Panc1 (cell line): ENCODE measurements around the gene PCBP2. TPM values are rescaled to one million over a fixed set of nuclear protein-coding genes. Genes with fewer than 3 reads are reported as not detected.

ENCODE experiments used
- ATAC-seq: fragments of 200-7000 bp; cut with Tn5 transposase; 2 replicates; pipeline ENCODE4 v1.9.1; 2020; ENCODE audit warnings: mild to moderate bottlenecking, moderate library complexity
- BruUV-seq: library from RNA; stranded (reverse); fragments of 400-500 nt; replicated peaks from 2 replicates; lab custom pipeline; 2021; lab: Mats Ljungman, UMichigan
- CTCF ChIA-PET: fragments of 300-600 bp; sonication (Branson Sonifier 250); formaldehyde crosslinking; loops from one replicate; lab custom pipeline; 2022; ENCODE audit warnings: antibody characterized with exemption; lab: Charles Lee
- POLR2A ChIA-PET: fragments of 300-600 bp; sonication (Branson Sonifier 250); formaldehyde crosslinking; loops from one replicate; lab custom pipeline; 2022; ENCODE audit warnings: antibody characterized with exemption; lab: Charles Lee
- DNase-seq: peaks from one replicate; pipeline ENCODE4 v3.0.0-alpha.2; 2010; ENCODE audit warnings: low read depth, low spot score
- H3K27ac ChIP-seq: 2 replicates; pipeline ENCODE4 v1.5.1; 2011; ENCODE audit warnings: mild to moderate bottlenecking, low read length, inconsistent platforms
- H3K27me3 ChIP-seq: fragments of 200-500 bp; sonication (Bioruptor generic); 2 replicates; pipeline ENCODE4 v1.6.0; 2014; ENCODE audit warnings: low read length, inconsistent platforms; ENCODE audit not compliant: control insufficient read depth, insufficient read depth
- H3K36me3 ChIP-seq: fragments of 200-500 bp; sonication (Bioruptor generic); 2 replicates; pipeline ENCODE4 v1.5.1; 2014; ENCODE audit warnings: inconsistent platforms, mild to moderate bottlenecking, low read length, moderate library complexity; ENCODE audit not compliant: control insufficient read depth, insufficient read depth
- H3K4me1 ChIP-seq: 2 replicates; pipeline ENCODE4 v1.5.1; 2011; ENCODE audit warnings: inconsistent platforms, mild to moderate bottlenecking, low read length, moderate library complexity; ENCODE audit not compliant: control insufficient read depth, insufficient read depth
- H3K4me3 ChIP-seq, 2 experiments: 2 replicates each; pipeline ENCODE4 v1.5.1; 2011 to 2012; ENCODE audit warnings: low read depth in 2 of 2, low read length in 2 of 2, mild to moderate bottlenecking in 2 of 2, inconsistent platforms in 1 of 2, moderate library complexity in 1 of 2
- H3K9me3 ChIP-seq: fragments of 200-500 bp; sonication (Bioruptor generic); 2 replicates; pipeline ENCODE4 v1.5.1; 2014; ENCODE audit warnings: low read depth, mild to moderate bottlenecking, inconsistent platforms, low read length, moderate library complexity; ENCODE audit not compliant: control insufficient read depth, insufficient read depth
- POLR2AphosphoS5 ChIP-seq: IDR thresholded peaks from 2 replicates; pipeline ENCODE4 v1.6.1; 2012; ENCODE audit warnings: mild to moderate bottlenecking, low read depth, low read length, moderate library complexity
- SIN3A ChIP-seq: IDR thresholded peaks from 2 replicates; pipeline ENCODE4 v1.6.1; 2012; ENCODE audit warnings: low read depth, mild to moderate bottlenecking, low read length, moderate library complexity, borderline replicate concordance; ENCODE audit not compliant: insufficient read depth
- TCF7L2 ChIP-seq: IDR thresholded peaks from 2 replicates; pipeline ENCODE4 v1.6.1; 2011; ENCODE audit warnings: mild to moderate bottlenecking, low read depth, low read length, inconsistent platforms
- in situ Hi-C: cut with HindIII; loops from 2 replicates; pipeline ENCODE4 v1.10.0; 2016; ENCODE audit warnings: low sequenced_read_pairs, low pct_unique_long_range_greater_than_20kb
- intact Hi-C: fragments of 100-400 bp; cut with micrococcal nuclease; formaldehyde crosslinking; loops from one replicate; pipeline ENCODE4 v1.10.0; 2022; ENCODE audit not compliant: unreplicated experiment
- total RNA-seq: library from RNA; stranded (reverse); gene quantifications from one replicate; pipeline ENCODE4 v1.2.1, GENCODE V29; 2021; ENCODE audit not compliant: unreplicated experiment
- TF ChIP-seq, protein P1 (sequence below): fragments of 450-650 bp; IDR thresholded peaks from 2 replicates; pipeline ENCODE4 v1.5.1; 2017; ENCODE audit warnings: mild to moderate bottlenecking
- TF ChIP-seq, protein P2 (sequence below), 2 experiments: IDR thresholded peaks; 2 replicates each; pipeline ENCODE4 v1.6.1; 2011 to 2012; ENCODE audit warnings: low read depth in 2 of 2, control low read depth in 1 of 2, low read length in 1 of 2, mild to moderate bottlenecking in 1 of 2, moderate library complexity in 1 of 2; ENCODE audit not compliant: insufficient read depth in 1 of 2

The PCBP2 gene
- total RNA-seq, 1 experiment from 2014 or later, result 836 TPM

DNA sequence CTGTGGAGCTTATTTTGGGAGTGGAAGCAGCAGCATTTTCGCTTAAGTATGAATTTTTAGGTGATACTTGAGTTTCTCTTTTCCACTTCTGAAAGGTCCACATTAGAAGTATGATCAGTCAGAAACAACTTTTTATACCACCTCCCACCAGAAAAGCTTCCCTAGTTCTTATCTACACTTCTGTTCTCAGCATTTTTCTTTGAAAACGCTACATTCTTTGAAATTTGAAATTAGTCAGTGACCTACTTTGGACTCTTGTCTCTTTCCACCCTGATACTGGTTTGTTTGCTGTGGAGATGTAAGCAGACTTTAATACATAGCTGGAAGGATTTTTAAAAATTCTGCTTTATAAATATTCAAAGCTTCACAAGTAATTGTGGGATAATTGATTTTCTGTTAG lies 22.2 kb downstream of the PCBP2 start:
- intact Hi-C loops (no loop called here), in situ Hi-C loops (no loop called here)
- no TSS peak for BruUV-seq
- DNase-seq, result no peak
- H3K4me1 ChIP-seq, result peaks cover 9% of the 10 kb centered on the region; the same call in 1 of the 2 replicates
- ATAC-seq, result no peak
- H3K9me3 ChIP-seq, result no peaks in the 10 kb centered on the region
- POLR2A ChIA-PET, result no interaction called here
- H3K4me3 ChIP-seq, result no peak overlapping the region
- TF ChIP-seq, protein P1, sequence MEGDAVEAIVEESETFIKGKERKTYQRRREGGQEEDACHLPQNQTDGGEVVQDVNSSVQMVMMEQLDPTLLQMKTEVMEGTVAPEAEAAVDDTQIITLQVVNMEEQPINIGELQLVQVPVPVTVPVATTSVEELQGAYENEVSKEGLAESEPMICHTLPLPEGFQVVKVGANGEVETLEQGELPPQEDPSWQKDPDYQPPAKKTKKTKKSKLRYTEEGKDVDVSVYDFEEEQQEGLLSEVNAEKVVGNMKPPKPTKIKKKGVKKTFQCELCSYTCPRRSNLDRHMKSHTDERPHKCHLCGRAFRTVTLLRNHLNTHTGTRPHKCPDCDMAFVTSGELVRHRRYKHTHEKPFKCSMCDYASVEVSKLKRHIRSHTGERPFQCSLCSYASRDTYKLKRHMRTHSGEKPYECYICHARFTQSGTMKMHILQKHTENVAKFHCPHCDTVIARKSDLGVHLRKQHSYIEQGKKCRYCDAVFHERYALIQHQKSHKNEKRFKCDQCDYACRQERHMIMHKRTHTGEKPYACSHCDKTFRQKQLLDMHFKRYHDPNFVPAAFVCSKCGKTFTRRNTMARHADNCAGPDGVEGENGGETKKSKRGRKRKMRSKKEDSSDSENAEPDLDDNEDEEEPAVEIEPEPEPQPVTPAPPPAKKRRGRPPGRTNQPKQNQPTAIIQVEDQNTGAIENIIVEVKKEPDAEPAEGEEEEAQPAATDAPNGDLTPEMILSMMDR, result no peak
- TF ChIP-seq TCF7L2 (no peak), POLR2AphosphoS5 (no peak), SIN3A (no peak)
- TF ChIP-seq, protein P2, sequence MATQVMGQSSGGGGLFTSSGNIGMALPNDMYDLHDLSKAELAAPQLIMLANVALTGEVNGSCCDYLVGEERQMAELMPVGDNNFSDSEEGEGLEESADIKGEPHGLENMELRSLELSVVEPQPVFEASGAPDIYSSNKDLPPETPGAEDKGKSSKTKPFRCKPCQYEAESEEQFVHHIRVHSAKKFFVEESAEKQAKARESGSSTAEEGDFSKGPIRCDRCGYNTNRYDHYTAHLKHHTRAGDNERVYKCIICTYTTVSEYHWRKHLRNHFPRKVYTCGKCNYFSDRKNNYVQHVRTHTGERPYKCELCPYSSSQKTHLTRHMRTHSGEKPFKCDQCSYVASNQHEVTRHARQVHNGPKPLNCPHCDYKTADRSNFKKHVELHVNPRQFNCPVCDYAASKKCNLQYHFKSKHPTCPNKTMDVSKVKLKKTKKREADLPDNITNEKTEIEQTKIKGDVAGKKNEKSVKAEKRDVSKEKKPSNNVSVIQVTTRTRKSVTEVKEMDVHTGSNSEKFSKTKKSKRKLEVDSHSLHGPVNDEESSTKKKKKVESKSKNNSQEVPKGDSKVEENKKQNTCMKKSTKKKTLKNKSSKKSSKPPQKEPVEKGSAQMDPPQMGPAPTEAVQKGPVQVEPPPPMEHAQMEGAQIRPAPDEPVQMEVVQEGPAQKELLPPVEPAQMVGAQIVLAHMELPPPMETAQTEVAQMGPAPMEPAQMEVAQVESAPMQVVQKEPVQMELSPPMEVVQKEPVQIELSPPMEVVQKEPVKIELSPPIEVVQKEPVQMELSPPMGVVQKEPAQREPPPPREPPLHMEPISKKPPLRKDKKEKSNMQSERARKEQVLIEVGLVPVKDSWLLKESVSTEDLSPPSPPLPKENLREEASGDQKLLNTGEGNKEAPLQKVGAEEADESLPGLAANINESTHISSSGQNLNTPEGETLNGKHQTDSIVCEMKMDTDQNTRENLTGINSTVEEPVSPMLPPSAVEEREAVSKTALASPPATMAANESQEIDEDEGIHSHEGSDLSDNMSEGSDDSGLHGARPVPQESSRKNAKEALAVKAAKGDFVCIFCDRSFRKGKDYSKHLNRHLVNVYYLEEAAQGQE (IDR thresholded peaks at IDR 0.05; ENCODE audit: insufficient read depth in 1 of 2, low read depth in 2 of 2, low read length in 1 of 2), result no peak
- no peaks in the 10 kb centered on the region for H3K27me3 ChIP-seq
- CTCF ChIA-PET, result no interaction called here
- H3K36me3 ChIP-seq, result peaks cover 73% of the 10 kb centered on the region
- no peak overlapping the region for H3K27ac ChIP-seq

DNA sequence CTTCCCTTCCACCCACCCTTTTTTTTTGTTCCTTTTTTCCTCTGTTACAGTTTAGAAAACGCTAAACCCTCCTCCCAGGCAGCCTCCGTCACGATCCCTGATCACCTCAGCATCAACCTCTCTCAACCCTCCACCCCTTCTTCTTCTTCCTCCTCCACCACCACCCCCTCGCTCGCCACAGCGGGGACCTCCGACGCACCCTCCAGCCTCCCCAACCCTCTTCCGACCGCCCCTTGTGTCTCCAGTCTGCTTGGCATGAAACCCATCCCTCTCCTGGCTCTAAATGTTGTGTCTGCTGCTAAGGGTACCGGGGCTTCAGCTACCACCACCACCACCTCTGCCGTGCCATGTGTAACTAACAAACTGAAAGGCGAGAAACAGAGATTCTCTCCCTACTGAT lies 22.9 kb downstream of the PCBP2 start:
- H3K4me3 ChIP-seq, result no peak overlapping the region
- 0 out of 2 replicates have a peak overlapping the region, but pooled peaks have one; percentile 30 for H3K27ac ChIP-seq
- H3K36me3 ChIP-seq, result peaks cover 73% of the 10 kb centered on the region
- CTCF ChIA-PET, result no interaction called here
- H3K4me1 ChIP-seq, result peaks cover 12% of the 10 kb centered on the region
- intact Hi-C loops, result no loop called here
- POLR2A ChIA-PET, result no interaction called here
- H3K27me3 ChIP-seq, result no peaks in the 10 kb centered on the region
- in situ Hi-C loops, result no loop called here
- ATAC-seq, result no peak
- H3K9me3 ChIP-seq, result no peaks in the 10 kb centered on the region
- no TSS peak for BruUV-seq
- TF ChIP-seq, protein P2 (IDR thresholded peaks at IDR 0.05; ENCODE audit: insufficient read depth in 1 of 2, low read depth in 2 of 2, low read length in 1 of 2), result no peak
- TF ChIP-seq POLR2AphosphoS5 (no peak), SIN3A (no peak), TCF7L2 (no peak)
- TF ChIP-seq, protein P1, result no peak
- no peak for DNase-seq
